ENCODE results near the gene TXNDC17. TPM values are rescaled to one million over a fixed set of nuclear protein-coding genes. Genes with fewer than 3 reads are reported as not detected.
"Not testable (repeated sequence)": the region's sequence is repeated elsewhere in the genome, so short reads cannot be mapped to it uniquely, and the experiment has no call there.

Gene TXNDC17
- total RNA-seq: 86.9 and 92.7 TPM in 2 replicates

DNA sequence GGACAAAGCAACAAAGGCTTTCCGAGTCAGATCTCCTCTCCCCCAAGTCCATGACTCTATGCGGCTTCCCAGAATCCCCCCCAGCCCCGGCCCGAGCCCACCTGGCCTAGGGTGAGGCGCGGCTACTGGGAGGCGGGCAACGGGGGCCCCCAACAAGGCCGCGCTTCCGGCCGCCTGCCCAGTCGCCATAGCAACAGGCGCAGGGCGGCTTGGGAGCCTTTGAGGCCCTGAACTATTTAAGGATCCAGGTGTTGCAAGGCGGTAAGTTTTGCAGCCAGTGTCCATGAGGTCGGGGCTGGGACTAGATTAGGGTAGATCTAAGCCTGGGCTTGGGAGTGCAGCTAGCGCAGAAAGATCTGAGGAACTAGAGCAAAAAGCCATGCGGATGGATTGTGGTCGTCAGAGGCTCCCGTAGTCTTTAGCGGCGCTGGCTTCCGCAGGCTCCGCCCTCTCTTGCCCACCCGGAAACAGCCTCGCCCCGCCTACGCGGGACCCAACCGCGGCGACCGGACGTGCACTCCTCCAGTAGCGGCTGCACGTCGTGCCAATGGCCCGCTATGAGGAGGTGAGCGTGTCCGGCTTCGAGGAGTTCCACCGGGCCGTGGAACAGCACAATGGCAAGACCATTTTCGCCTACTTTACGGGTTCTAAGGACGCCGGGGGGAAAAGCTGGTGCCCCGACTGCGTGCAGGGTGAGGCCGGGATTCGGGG, at the start of gene TXNDC17, which contains the start of gene KIAA0753:
Gene TXNDC17, plus strand, starts transcription at position 525 of the 711 bp plus-strand sequence. Its CDS starts 23 bp downstream, at position 548.
Gene KIAA0753, minus strand, starts transcription at position 176 of the 711 bp plus-strand sequence. CDS start 5,608 bp downstream, outside the sequence.
- peak within 1 kb of the TSS; percentile 90 for H3K4me3 Mint-ChIP-seq (ENCODE audit: low read depth)
- peak; percentile 93 for DNase-seq (ENCODE audit: low spot score)
- peak within 1 kb of the TSS; percentile 99 for H3K27ac Mint-ChIP-seq
- no peaks in the 10 kb centered on the region for H3K27me3 Mint-ChIP-seq (ENCODE audit: low read depth)
- no peaks in the 10 kb centered on the region for H3K9me3 Mint-ChIP-seq
- H3K36me3 Mint-ChIP-seq (ENCODE audit: low read depth): peaks cover 43% of the 10 kb centered on the region
- intact Hi-C loops (cut with micrococcal nuclease): loop anchor here (1.0 to 10.0 kb wide), 6 partner anchors 11 to 1156 kb away; partner anchors contain the start of genes C17orf100, DERL2, MED31 and MIS12
- H3K4me1 Mint-ChIP-seq (ENCODE audit: low read depth): peaks cover 52% of the 10 kb centered on the region

- H3K36me3 Mint-ChIP-seq (ENCODE audit: low read depth): peaks cover 64% of the 10 kb centered on the region
- intact Hi-C loops (cut with micrococcal nuclease): no loop called here
- H3K4me1 Mint-ChIP-seq (ENCODE audit: low read depth): peaks cover 2% of the 10 kb centered on the region
- no peak overlapping the region for H3K27ac Mint-ChIP-seq
- no peak overlapping the region for H3K4me3 Mint-ChIP-seq (ENCODE audit: low read depth)
- H3K9me3 Mint-ChIP-seq: no peaks in the 10 kb centered on the region
- no peak for DNase-seq (ENCODE audit: low spot score)
- no peaks in the 10 kb centered on the region for H3K27me3 Mint-ChIP-seq (ENCODE audit: low read depth)
Measured at GRCh38 chr17:6591599-6592158, 49.2 kb upstream of the TXNDC17 start.

GRCh38 chr17:6592173-6592572, 48.7 kb upstream of the TXNDC17 start:
- no peak overlapping the region for H3K27ac Mint-ChIP-seq
- intact Hi-C loops (cut with micrococcal nuclease): no loop called here
- H3K36me3 Mint-ChIP-seq (ENCODE audit: low read depth): peaks cover 64% of the 10 kb centered on the region
- no peak for DNase-seq (ENCODE audit: low spot score)
- H3K9me3 Mint-ChIP-seq: no peaks in the 10 kb centered on the region
- H3K27me3 Mint-ChIP-seq (ENCODE audit: low read depth): no peaks in the 10 kb centered on the region
- peaks cover 2% of the 10 kb centered on the region for H3K4me1 Mint-ChIP-seq (ENCODE audit: low read depth)
- no peak overlapping the region for H3K4me3 Mint-ChIP-seq (ENCODE audit: low read depth)

DNA sequence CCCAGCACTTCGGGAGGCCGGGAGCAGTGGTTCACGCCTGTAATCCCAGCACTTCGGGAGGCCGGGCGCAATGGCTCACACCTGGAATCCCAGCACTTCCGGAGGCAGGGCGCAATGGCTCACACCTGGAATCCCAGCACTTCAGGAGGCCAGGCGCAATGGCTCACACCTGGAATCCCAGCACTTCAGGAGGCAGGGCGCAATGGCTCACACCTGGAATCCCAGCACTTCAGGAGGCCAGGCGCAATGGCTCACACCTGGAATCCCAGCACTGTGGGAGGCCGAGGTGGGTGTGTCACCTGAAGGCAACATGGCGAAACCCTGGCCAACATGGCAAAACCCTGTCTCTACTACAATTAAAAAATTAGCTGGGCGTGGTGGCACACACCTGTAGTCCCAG, 47.5 kb upstream of the TXNDC17 start:
- H3K27ac Mint-ChIP-seq; H3K9me3 Mint-ChIP-seq; intact Hi-C loops (cut with micrococcal nuclease); H3K4me1 Mint-ChIP-seq (ENCODE audit: low read depth); H3K4me3 Mint-ChIP-seq (ENCODE audit: low read depth); DNase-seq (ENCODE audit: low spot score); H3K27me3 Mint-ChIP-seq (ENCODE audit: low read depth): not testable (repeated sequence)
- H3K36me3 Mint-ChIP-seq (ENCODE audit: low read depth): peaks cover 56% of the 10 kb centered on the region

DNA sequence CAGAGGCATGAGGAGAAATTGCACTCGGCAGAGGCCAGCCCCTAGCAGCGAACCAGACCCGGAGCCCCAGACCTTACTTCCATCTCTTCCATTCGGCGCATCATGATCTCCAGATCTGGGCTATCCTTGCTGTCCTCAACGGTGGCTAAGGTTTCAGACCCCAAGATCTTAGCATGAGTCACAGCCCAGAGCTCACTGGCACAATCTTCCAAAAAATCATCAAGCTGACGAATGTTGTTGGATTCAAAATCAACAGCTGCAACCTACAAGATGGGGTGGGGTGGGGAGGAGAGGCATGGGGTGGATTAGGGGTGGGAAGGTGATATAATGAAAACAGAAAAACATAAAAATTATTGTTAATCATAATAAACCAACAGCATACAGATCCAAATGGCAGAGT, 44.8 kb upstream of the TXNDC17 start:
- no peaks in the 10 kb centered on the region for H3K9me3 Mint-ChIP-seq
- H3K27ac Mint-ChIP-seq: no peak overlapping the region
- H3K4me1 Mint-ChIP-seq (ENCODE audit: low read depth): peaks cover 2% of the 10 kb centered on the region
- no peak for DNase-seq (ENCODE audit: low spot score)
- peaks cover 52% of the 10 kb centered on the region for H3K36me3 Mint-ChIP-seq (ENCODE audit: low read depth)
- intact Hi-C loops (cut with micrococcal nuclease): no loop called here
- no peaks in the 10 kb centered on the region for H3K27me3 Mint-ChIP-seq (ENCODE audit: low read depth)
- H3K4me3 Mint-ChIP-seq (ENCODE audit: low read depth): no peak overlapping the region

- no peaks in the 10 kb centered on the region for H3K27me3 Mint-ChIP-seq (ENCODE audit: low read depth)
- peaks cover 2% of the 10 kb centered on the region for H3K4me1 Mint-ChIP-seq (ENCODE audit: low read depth)
- H3K36me3 Mint-ChIP-seq (ENCODE audit: low read depth): peaks cover 52% of the 10 kb centered on the region
- no peak for DNase-seq (ENCODE audit: low spot score)
- H3K27ac Mint-ChIP-seq: no peak overlapping the region
- no peaks in the 10 kb centered on the region for H3K9me3 Mint-ChIP-seq
- no peak overlapping the region for H3K4me3 Mint-ChIP-seq (ENCODE audit: low read depth)
- intact Hi-C loops (cut with micrococcal nuclease): no loop called here
Measured at GRCh38 chr17:6596511-6596910, 44.3 kb upstream of the TXNDC17 start.

DNA sequence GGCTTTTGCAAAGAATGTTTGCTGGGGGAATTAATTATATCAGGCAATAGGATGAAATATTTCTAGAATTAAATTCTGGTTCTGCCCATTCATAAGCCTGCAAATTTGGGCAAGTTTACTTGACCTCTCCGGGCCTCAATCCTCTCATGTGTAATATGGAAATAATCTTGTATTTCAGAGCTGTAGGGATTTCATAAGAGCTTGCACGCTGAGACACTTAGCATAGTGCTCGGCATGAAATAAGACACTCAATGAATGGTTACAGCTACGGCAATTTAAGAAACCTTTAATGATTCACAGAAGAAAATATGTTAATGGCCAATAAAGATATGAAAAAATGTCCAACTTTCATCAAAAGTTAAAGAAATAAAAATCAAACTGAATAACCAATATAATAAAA, 43.9 kb upstream of the TXNDC17 start:
- Mint-ChIP-seq H3K27me3 (ENCODE audit: low read depth) (no peaks in the 10 kb centered on the region), H3K4me1 (ENCODE audit: low read depth) (peaks cover under 1% of the 10 kb centered on the region), H3K9me3 (no peaks in the 10 kb centered on the region), H3K4me3 (ENCODE audit: low read depth) (no peak overlapping the region), H3K36me3 (ENCODE audit: low read depth) (peaks cover 51% of the 10 kb centered on the region), H3K27ac (no peak overlapping the region)
- DNase-seq (ENCODE audit: low spot score): no peak
- intact Hi-C loops (cut with micrococcal nuclease): no loop called here

- DNase-seq (ENCODE audit: low spot score): no peak
- no peak overlapping the region for H3K27ac Mint-ChIP-seq
Measured at GRCh38 chr17:6597727-6598126, 43.1 kb upstream of the TXNDC17 start.

DNA sequence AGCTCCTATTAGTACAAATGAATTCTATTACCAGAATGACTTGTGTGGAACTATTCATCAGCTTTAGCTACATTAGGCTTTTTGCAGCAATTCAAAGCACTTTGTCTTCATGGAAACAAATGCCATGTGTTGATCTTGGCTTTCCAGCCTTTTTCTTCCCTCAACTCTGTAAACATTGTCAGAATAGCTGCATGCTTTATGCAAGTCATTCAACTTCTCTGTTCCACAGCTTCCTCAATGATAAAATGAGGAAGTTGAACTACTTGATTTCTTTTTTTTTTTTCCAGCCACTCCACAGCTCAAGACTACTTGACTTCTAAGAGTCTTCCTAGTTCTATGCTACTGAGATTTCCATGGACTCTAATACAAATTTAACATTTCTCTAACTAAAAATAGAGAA, 41.5 kb upstream of the TXNDC17 start:
- Mint-ChIP-seq H3K4me3 (ENCODE audit: low read depth) (no peak overlapping the region), H3K4me1 (ENCODE audit: low read depth) (peaks cover 8% of the 10 kb centered on the region), H3K9me3 (no peaks in the 10 kb centered on the region), H3K27me3 (ENCODE audit: low read depth) (no peaks in the 10 kb centered on the region), H3K27ac (no peak overlapping the region), H3K36me3 (ENCODE audit: low read depth) (peaks cover 46% of the 10 kb centered on the region)
- DNase-seq (ENCODE audit: low spot score): no peak
- intact Hi-C loops (cut with micrococcal nuclease): no loop called here

More at GRCh38 chr17:6597727-6598126, 43.1 kb upstream of the TXNDC17 start:
- H3K9me3 Mint-ChIP-seq: no peaks in the 10 kb centered on the region
- H3K36me3 Mint-ChIP-seq (ENCODE audit: low read depth): peaks cover 49% of the 10 kb centered on the region
- H3K4me3 Mint-ChIP-seq (ENCODE audit: low read depth): no peak overlapping the region
- no peaks in the 10 kb centered on the region for H3K27me3 Mint-ChIP-seq (ENCODE audit: low read depth)
- intact Hi-C loops (cut with micrococcal nuclease): no loop called here
- peaks cover under 1% of the 10 kb centered on the region for H3K4me1 Mint-ChIP-seq (ENCODE audit: low read depth)

DNA sequence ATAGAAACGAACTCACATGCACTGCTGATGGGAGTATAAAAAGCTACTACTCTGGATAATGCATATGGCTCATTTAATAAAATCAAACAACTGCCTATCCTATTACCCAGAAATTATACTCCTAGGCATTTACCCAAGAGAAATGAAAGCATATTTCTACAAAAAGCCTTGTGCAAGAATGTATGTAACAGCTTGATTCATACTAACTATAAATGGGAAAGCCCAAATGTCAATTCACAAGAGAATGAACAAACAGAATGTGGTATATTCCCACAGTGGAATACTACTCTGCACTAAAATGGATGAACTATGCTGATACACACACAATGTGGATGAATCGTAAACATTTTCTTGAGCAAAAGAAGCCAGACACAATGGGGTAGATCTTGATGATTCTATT, 38.7 kb upstream of the TXNDC17 start:
- H3K27ac Mint-ChIP-seq: no peak overlapping the region
- H3K27me3 Mint-ChIP-seq (ENCODE audit: low read depth): no peaks in the 10 kb centered on the region
- intact Hi-C loops (cut with micrococcal nuclease): no loop called here
- H3K9me3 Mint-ChIP-seq: no peaks in the 10 kb centered on the region
- DNase-seq (ENCODE audit: low spot score): no peak
- H3K36me3 Mint-ChIP-seq (ENCODE audit: low read depth): peaks cover 47% of the 10 kb centered on the region
- peaks cover 8% of the 10 kb centered on the region for H3K4me1 Mint-ChIP-seq (ENCODE audit: low read depth)
- H3K4me3 Mint-ChIP-seq (ENCODE audit: low read depth): no peak overlapping the region

GRCh38 chr17:6603744-6604325, 37.0 kb upstream of the TXNDC17 start:
- peak overlapping the region; percentile 36 for H3K27ac Mint-ChIP-seq
- intact Hi-C loops (cut with micrococcal nuclease): no loop called here
- no peaks in the 10 kb centered on the region for H3K27me3 Mint-ChIP-seq (ENCODE audit: low read depth)
- no peak for DNase-seq (ENCODE audit: low spot score)
- peaks cover 56% of the 10 kb centered on the region for H3K36me3 Mint-ChIP-seq (ENCODE audit: low read depth)
- no peak overlapping the region for H3K4me3 Mint-ChIP-seq (ENCODE audit: low read depth)
- no peaks in the 10 kb centered on the region for H3K9me3 Mint-ChIP-seq
- peaks cover 8% of the 10 kb centered on the region for H3K4me1 Mint-ChIP-seq (ENCODE audit: low read depth)

- peaks cover 8% of the 10 kb centered on the region for H3K4me1 Mint-ChIP-seq (ENCODE audit: low read depth)
- peaks cover 57% of the 10 kb centered on the region for H3K36me3 Mint-ChIP-seq (ENCODE audit: low read depth)
- H3K4me3 Mint-ChIP-seq (ENCODE audit: low read depth): no peak overlapping the region
- no peaks in the 10 kb centered on the region for H3K27me3 Mint-ChIP-seq (ENCODE audit: low read depth)
- no peaks in the 10 kb centered on the region for H3K9me3 Mint-ChIP-seq
- no peak for DNase-seq (ENCODE audit: low spot score)
- H3K27ac Mint-ChIP-seq: no peak overlapping the region
- intact Hi-C loops (cut with micrococcal nuclease): no loop called here
Measured at GRCh38 chr17:6605142-6605541, 35.7 kb upstream of the TXNDC17 start.

DNA sequence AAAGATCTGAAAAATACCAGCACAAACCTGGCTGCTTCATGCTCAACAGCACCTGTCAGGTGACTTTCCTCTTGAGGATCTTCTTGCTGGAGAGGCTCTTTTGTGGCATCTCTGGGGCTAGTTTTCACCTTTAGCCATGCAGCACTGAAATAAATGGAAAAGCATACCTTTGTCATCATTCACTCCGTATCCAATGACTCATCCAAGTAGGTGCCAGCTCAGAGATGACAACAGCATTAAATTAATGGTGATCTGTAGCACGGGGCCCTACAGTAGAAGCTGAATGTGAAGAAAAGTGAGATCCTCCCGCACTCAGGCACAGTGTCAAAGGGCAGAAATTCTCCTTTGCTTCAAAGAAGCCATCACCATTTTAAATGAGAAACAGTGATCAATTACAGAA, 32.5 kb upstream of the TXNDC17 start:
- no peak for DNase-seq (ENCODE audit: low spot score)
- Mint-ChIP-seq H3K4me1 (ENCODE audit: low read depth) (peaks cover under 1% of the 10 kb centered on the region), H3K9me3 (no peaks in the 10 kb centered on the region), H3K4me3 (ENCODE audit: low read depth) (no peak overlapping the region), H3K27me3 (ENCODE audit: low read depth) (no peaks in the 10 kb centered on the region), H3K27ac (no peak overlapping the region), H3K36me3 (ENCODE audit: low read depth) (peaks cover 43% of the 10 kb centered on the region)
- intact Hi-C loops (cut with micrococcal nuclease): no loop called here
